GM12892 (cell line): ENCODE results near the gene GATA1.

ENCODE experiments used
- POLR2AphosphoS5 ChIP-seq: IDR thresholded peaks from 2 replicates; pipeline ENCODE4 v1.6.1; 2011; ENCODE audit warnings: low read depth, low read length, control low read depth
- TAF1 ChIP-seq: IDR thresholded peaks from 2 replicates; pipeline ENCODE4 v1.6.1; 2011; ENCODE audit warnings: low read depth, mild to moderate bottlenecking, control low read depth, low read length, borderline replicate concordance

- TF ChIP-seq POLR2AphosphoS5 (no peak), TAF1 (no peak)
Measured at GRCh38 chrX:48815266-48815665, 28.9 kb downstream of the GATA1 start.
